Measurements from ENCODE around the gene CSNK1A1.
"Not testable (repeated sequence)": the region's sequence is repeated elsewhere in the genome, so short reads cannot be mapped to it uniquely, and the experiment has no call there.

CSNK1A1 gene

DNA sequence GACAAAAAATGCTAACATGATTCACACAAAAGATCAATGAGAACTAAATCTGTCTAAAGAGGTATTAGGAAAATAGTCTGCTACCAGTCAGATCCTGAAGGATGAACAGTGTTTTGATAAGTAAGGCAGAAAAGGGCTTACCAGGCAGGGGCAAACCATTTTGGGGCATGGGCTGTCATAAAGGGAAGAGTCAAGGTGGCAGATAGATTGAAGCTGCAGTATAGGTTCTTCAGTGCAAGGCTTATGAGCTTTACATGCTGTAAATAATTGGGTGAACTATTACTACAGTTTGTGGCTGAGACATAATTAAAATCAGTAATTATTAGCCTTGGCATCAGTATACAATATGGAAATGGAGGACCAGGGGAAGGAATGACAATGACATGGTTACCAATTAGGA lies 21.8 kb downstream of the CSNK1A1 start:
- DNase-seq (ENCODE audit: low read depth in 2 of 2): no peak

DNA sequence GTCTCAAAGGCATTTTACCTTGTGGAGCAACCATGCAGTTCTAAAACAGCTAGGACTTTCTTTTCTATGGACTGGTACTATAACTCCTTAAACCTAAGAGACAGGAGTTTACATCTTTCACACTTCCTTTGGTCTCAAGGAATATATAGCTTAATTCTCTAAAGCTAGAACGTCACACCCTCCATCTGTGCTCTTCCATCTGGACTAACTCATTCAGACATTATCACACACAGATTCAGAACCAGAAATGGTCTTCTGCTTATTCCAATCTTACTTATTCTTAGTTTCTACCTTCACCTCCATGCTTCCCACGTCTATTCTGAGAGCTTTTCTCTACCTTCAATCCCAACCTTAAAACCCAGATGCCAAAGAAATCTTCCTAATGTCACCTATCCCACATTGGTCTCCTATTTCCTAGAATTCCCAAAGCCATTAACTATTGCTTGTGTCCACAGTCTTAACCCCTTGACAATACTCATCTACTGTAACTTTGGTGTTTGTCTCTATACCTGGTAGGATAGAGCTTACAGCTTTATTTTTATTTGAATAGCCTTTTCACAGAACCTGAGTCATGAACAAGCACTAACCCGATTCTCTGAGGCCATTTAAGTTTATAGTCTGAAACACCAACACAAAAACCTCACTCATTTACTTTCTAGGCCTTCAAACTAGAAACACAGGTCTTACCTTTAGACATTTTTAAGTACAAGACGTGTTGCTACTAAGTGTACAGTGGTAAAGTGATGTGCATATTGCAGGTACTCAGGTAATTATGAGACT lies 22.8 kb downstream of the CSNK1A1 start:
- no peak for DNase-seq (ENCODE audit: low read depth in 2 of 2)

DNA sequence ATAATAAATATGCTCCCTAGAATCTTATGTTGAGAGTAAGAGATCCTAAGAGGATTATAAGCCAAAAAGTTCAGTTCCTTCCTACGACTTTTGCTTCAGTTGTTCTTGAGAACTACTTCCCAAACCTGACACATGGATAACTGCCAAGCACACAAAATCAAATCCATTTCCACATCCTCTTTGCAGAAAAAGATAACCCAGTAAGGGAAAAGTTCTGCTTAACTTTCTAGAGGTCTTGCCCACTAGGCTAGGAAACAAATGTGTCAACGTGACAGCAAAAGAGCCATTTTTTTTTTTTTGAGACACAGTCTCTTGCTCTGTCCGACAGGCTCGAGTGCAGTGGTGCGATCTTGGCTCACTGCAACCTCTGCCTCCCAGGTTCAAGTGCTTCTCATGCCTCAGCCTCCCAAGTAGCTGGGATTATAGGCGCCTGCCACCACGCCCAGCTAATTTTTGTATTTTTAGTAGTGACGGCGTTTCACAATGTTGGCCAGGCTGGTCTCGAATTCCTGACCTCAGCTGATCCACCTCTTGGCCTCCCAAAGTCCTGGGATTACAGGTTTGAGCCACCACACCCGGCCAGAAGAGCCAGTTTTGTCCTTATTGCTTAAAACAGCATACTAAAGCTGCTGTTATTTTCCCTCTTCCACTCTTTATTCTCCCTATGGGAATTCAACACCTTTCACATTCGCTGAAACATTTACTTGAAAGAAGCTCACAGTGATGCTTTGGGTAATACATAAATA lies 24.2 kb downstream of the CSNK1A1 start:
- no peak for DNase-seq (ENCODE audit: low read depth in 2 of 2)

DNA sequence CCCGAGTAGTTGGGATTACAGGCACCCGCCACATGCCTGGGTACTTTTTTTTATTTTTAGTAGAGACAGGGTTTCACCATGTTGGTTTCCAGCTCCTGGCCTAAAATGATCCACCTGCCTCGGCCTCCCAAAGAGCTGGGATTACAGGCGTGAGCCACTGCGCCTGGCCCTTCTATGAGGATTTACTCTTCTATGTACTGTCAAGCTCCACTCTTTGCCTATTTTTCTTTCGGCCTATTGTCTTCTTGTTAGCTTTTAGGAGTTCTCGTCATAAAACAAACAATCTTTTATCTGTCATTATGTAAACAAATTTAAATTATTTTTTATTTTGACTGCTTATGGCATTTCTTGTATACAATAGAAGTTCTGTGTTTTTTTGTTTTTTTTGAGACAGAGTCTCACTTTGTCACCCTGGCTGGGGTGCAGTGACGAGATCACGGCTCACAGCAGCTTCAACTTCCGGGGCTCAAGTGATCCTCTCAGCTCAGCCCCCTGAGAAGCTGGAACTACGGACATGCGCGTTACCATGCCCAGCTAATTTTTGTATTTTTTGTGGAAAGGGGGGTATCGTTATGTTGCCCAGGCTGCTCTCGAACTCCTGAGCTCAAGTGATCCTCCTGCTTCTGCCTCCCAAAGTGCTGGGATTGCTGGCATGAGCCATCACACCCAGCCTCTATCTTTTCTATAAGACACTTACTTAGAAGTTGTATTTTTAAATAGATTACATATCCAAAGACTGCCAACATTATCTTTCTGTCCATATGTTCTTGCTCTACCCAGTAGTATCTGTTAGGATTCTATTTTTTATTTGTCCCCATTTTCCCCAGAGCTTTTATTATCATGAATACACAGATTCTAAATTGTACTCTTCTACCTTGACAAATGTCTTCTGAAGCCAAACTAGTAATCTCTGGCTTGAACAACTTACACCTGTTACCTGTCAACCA lies 29.2 kb downstream of the CSNK1A1 start:
- no peak for DNase-seq (ENCODE audit: low read depth in 2 of 2)

DNA sequence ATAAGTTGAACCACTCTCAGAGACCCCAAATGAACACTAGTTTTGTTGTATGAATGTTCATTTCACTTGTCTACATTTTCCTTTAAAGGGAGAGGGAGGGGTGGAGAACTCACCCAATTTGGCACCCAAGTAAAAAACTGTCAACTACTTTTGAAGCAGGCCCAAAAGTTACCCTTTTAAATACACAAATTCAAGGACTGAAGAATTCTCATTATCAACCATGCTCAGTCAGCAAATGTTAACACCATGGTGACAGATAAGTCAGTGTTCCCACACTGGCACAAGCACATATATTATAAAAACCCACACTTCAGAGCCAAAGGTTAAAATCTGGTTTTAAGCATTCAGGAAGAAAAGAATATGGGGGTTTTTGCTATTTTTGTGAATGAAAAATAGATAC lies 31.6 kb downstream of the CSNK1A1 start:
- DNase-seq (ENCODE audit: low read depth in 2 of 2): no peak

DNA sequence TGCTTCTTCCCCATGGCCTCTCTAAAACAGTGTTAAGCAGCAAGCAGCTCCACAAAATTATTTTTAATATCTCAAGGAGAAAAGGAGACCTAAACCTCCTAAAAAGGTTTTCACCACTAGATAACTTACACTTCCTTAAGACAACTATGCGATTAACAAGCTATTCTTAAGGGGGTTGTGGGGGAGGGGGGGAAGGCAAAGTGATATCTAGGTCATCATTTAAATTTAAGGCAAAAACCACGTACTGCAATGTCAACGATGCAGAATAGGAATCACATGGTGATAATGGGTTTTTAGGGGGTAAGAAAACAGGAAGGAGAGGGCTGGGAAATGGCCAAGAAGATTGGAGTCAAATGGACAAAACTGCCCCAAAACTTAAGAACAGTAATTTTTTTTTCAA lies 32.6 kb downstream of the CSNK1A1 start:
- DNase-seq (ENCODE audit: low read depth in 2 of 2): no peak

DNA sequence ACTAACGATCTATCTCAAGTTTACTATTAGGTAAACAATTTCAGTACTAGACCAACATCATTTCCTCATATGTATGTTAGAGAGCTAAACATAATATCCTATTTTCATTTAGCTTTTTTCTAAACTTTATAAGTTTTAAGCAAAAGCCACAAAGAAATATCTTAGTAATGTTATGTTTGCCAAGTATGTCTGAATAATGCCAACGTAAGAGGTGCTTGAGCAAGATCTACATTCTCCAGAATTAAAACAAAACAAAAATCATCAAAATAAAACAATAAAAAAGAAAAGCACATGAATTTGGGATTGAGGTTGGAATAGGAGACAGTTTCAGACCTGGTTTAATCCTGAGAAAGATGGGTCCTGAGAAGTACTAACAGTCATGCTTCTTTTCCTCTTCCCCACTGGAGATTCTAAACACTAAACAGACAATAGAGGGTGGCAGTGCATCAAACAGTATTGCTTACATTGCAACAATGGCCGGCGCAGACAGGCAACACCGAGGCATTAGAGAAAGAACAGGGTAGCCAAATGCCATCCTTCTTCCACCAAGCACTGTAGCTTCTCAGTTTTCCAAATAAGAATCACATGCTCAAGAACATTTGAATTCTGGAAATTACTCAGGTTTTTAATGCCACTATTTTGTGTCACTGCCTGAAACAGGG lies 33.6 kb downstream of the CSNK1A1 start:
- DNase-seq (ENCODE audit: low read depth in 2 of 2): no peak

DNA sequence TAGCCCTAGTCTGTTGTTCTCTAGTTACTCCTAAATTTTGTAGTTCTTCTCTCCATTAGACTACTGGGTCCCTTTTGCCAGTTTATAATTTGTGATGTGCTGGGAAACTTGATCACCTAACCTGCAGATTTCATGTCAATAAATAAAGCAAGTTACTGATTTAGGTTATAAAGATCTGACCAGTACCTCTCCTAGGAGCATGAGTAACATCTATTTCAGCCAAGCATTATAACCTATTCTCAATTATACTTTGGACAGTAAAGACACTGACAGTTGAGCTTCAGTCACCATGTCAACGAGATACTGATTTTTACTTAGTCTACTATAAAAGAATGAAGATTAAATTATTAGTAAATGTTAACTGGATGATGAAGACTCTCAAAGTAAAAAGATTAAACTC lies 36.7 kb downstream of the CSNK1A1 start:
- no peak for DNase-seq (ENCODE audit: low read depth in 2 of 2)

DNA sequence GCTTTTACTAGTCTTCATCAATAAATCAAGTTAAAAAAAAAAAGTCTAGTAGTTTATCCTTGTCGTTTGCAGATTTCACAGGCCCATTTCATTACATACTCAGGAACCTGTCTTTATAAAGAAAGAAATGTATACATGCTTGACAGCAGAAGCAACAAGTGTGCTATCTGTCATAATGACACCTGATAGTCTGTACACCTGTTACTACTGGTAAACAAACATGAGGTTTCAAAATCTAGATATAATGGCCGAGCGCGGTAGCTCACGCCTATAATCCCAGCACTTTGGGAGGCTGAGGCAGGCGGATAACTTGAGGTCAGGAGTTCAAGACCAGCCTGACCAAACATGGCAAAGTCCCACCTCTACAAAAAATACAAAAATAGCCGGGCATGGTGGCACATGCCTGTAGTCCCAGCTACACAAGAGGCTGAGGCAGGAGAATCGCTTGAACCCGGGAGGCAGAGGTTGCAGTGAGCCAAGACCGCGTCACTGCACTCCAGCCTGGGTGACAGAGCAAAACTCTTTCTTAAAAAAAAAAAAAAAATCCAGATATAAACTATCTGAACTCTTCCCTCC lies 37.8 kb downstream of the CSNK1A1 start:
- DNase-seq (ENCODE audit: low read depth in 2 of 2): not testable (repeated sequence)

DNA sequence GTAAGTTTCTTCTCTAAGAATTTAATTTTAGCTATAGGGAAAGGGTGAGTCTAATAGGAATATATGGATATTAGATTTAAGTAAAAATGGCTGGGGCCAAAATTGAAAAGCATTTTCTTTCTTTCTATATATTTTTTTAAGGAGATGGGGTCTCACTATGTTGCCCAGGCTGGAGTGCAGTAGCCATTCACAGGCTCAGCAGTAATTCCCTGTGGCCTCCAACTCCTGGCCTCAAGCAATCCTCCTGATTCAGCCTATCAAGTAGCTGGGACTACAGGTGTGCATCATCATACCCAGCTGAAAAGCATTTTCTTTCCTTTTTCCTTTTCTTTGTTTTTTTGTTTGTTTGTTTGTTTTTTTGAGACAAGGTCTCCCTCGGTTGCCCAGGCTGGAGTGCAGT lies 41.1 kb downstream of the CSNK1A1 start:
- DNase-seq (ENCODE audit: low read depth in 2 of 2): no peak

DNA sequence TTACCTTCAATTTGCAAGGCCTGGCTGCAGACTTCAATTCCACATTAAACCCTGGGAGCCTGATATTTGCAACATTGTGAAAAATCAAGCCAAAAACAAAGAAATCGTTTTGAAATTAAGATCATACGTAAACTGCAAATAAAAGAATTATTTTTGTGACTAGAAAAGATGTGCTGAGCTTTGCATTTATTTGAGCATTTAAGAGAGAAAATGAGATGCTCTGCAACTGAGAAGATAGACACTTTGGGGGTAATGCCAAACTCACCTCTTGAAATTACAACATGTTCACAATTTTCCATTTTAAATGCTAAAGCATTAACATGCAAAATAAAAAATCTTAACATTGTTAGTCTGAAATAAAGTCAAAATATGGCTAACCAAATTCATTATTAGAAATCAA lies 46.6 kb downstream of the CSNK1A1 start:
- DNase-seq (ENCODE audit: low read depth in 2 of 2): no peak

DNA sequence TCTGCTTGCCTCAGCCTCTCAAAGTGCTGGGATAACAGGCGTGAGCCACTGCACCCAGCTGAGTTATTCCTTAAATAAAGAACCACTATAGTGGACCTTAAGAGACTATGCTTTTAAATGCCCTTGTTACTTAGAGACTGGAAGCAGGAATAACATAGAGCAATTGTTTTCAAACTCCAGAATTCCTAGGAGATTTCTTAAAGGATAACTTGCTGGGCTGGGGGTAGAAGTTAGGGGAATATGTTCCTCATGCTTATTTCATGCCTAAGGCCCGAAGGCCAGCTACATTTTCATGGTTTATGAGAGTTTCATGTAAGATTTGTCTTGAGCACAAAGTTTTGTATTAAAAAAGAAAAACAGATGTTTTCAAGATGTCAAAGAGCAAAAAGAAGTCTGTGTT lies 48.2 kb downstream of the CSNK1A1 start:
- DNase-seq (ENCODE audit: low read depth in 2 of 2): no peak

DNA sequence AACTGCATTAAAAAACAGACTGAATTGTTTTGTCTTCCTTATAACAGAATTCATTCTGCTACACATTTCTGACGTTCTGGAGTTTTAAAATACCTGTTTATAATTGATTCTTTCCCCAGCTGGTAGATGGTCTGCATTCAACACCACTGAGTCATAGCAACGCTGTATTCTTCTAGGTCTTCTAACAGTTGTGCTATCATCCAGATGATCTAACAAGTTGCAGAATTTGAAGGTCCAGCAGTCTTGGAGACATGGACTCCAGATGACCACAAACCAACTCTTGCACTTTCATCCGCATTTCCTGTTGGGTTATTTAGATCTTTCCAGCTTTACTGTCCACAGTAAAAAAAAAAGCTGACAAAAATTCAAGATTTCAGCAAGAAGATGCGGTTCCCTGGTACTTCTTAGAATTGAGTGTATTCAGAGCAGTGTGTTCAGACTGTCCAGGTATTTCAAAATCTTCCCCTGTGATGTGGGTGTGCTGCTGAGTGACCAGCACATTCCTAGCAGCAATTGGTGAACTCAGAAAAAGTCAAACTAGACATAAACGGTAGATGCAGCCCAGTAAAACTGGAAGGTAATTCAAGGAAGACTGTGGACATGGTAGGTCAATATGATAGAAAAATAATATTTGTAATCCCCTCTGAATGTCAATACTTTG lies 50.2 kb downstream of the CSNK1A1 start:
- no peak for DNase-seq (ENCODE audit: low read depth in 2 of 2)

DNA sequence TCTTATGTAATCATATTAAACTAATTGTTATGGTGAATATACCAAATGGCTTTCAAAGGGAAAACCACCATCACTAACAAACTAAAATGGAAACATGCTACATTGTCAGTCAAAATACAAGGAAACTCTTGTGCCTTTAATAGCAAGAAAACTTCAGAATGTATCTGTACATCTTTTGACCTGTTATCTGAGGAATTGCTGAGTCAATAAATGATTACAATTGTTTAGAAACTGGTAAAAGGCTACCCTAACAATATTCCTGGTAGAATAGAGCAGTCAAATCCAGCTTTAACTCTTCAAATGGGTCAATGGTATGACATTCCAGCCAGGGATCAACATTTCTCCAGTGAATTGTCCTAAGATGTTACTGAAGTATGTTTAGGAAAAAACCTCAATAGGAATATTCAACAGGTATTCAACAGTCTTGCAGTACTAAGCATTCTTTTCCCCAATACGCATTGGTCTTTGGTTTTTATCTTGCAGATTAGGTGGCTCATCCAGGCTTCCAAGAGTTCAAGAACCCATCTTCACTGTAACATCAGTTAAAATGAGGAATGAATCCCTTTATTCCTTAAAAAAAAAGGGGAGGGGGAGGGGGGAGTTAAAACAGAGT lies 52.4 kb downstream of the CSNK1A1 start:
- no peak for DNase-seq (ENCODE audit: low read depth in 2 of 2)

DNA sequence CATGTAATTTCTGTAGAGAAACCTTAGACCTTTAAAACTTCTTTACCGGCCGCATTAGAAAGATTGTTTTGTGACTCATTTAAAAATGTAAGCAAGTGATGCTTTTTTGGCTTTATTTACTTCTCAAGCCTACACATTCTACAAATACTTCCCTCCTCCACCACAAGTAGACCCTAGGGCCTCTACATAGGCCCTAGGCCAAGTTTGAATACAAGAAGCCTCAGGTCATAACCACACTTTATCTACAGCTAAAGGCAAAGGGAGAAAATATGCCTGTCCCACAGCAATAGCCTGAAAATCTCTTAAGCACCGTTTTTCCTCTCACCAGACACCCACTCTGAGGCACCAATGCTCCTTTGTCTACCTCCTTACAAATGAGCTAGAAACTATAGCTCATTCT lies 53.9 kb downstream of the CSNK1A1 start:
- DNase-seq (ENCODE audit: low read depth in 2 of 2): no peak

DNA sequence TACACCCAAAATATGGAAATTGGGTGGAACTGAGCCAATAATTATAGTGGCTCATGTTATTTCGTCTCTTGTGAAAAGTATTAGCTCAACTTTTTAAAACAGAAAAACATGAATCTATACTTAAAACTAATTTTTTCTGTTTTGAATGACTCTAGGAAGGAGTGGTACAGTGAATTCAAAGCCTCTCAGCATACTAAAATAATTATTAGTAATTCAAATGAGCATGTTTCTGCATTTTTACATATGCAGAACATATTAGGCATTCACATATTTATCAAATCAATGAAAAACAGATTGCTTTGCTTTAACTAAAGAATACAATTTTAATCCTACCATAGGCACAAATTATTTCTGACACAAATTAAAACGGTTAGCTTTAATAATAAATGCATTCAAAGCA lies 54.3 kb downstream of the CSNK1A1 start:
- DNase-seq (ENCODE audit: low read depth in 2 of 2): no peak

DNA sequence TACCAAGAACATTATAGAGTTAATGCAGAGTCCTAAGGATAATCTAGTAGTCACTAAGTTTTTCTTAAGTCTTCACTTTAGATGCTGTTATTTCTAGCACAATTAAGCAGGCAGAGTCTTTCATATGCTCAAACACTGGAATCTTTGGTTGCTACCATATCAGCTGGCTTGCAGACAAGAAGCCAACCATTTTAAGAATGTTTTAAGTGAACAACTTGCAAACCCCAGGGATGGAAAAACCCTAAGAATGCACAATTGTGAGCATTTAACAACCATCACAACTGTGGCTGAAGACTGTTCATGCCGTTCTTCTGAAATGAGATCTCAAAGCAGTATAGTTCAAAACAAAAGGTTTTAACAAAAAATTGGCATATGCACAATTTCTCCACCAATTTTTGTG lies 55.1 kb downstream of the CSNK1A1 start:
- DNase-seq (ENCODE audit: low read depth in 2 of 2): no peak

DNA sequence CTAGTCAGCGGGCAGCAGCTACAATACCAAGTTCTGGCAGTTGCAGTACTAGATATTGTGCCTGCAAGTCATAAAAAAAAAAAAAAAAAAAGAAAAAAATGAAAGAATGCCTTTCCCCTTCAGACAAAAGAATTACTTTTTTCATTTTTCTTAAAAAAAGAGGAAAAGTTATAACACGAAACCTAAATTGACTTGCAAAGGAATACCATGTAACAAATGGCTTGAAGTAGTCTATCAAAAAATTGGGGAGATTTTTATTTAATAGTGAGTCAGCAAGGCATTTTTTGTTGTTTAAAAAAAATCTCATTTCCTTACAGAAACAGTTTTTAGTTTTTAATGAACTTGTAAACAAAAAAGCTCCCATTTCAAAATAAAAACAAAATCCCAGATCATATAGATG lies 55.6 kb downstream of the CSNK1A1 start:
- no peak for DNase-seq (ENCODE audit: low read depth in 2 of 2)

DNA sequence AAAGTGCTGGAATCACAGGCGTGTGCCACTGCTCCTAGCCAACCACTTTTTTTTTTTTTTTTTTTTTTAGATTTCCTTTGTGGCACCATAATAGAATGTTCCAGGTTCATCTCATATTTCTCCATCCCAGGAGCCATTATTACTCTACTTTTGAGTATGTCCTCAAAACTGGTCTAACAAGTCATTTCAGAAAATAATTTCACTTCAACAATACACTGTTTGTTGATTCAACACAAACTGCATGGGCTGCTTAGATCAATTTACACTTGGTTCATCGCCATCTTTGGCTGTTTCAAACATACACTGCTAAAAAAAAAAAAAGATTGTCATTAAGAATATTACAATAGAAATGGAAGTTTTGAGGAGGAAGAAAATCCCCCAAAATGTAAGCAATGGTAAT lies 57.9 kb downstream of the CSNK1A1 start:
- no peak for DNase-seq (ENCODE audit: low read depth in 2 of 2)

DNA sequence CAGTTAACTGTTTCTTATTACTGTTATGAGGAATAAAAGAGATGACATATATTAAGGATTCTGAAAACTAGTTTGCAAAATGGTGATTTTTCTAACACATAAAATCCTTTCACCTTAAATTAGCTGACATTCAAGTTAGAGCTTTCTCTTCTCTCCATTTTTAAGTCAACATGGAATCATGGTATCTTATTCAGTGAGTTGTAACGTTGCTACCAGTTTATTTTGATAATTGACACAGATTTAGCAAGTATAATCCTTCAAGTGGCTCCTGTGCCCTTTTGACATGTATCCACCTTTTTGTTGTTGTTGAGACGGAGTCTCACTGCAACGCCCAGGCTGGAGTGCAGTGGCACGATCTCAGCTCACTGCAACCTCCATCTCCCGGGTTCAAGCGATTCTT lies 58.5 kb downstream of the CSNK1A1 start:
- DNase-seq (ENCODE audit: low read depth in 2 of 2): no peak

Data from stimulated activated CD8-positive, alpha-beta memory T cell treated with anti-CD3 and anti-CD28 coated beads, Interleukin-2, amount 100 ng/mL, for 1 hour (primary cell).